ENCODE measurements around the gene PWWP2A.

The PWWP2A gene

GRCh38 chr5:160064417-160064810 is 54.8 kb downstream of the PWWP2A start:
- no peaks in the 10 kb centered on the region for H3K79me2 ChIP-seq (ENCODE audit: insufficient read depth, low read length)
- no peak overlapping the region for H3K9ac ChIP-seq (ENCODE audit: low read depth, low read length, poor library complexity, severe bottlenecking)
- H3K4me2 ChIP-seq (ENCODE audit: low read depth, low read length, poor library complexity, severe bottlenecking), result no peak overlapping the region
- H3K4me3 ChIP-seq (ENCODE audit: low read length, poor library complexity, severe bottlenecking), result no peak overlapping the region
- no peaks in the 10 kb centered on the region for H3F3A ChIP-seq (ENCODE audit: low read depth)
- H3K36me3 ChIP-seq (ENCODE audit: insufficient read depth, low read length), result peaks cover 8% of the 10 kb centered on the region; the same call in 1 of the 2 replicates
- no peaks in the 10 kb centered on the region for H3K4me1 ChIP-seq (ENCODE audit: insufficient read depth, low read length, poor library complexity, severe bottlenecking)
- no peaks in the 10 kb centered on the region for H3K9me3 ChIP-seq (ENCODE audit: insufficient read depth, low read depth, low read length)
- TF ChIP-seq, protein P1, sequence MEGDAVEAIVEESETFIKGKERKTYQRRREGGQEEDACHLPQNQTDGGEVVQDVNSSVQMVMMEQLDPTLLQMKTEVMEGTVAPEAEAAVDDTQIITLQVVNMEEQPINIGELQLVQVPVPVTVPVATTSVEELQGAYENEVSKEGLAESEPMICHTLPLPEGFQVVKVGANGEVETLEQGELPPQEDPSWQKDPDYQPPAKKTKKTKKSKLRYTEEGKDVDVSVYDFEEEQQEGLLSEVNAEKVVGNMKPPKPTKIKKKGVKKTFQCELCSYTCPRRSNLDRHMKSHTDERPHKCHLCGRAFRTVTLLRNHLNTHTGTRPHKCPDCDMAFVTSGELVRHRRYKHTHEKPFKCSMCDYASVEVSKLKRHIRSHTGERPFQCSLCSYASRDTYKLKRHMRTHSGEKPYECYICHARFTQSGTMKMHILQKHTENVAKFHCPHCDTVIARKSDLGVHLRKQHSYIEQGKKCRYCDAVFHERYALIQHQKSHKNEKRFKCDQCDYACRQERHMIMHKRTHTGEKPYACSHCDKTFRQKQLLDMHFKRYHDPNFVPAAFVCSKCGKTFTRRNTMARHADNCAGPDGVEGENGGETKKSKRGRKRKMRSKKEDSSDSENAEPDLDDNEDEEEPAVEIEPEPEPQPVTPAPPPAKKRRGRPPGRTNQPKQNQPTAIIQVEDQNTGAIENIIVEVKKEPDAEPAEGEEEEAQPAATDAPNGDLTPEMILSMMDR (conservative IDR thresholded peaks at IDR 0.05; ENCODE audit: low read length), result no peak
- no peak for TF ChIP-seq EZH2phosphoT487 (IDR thresholded peaks at IDR 0.05; ENCODE audit: borderline replicate concordance)
- no peaks in the 10 kb centered on the region for H3K9me2 ChIP-seq (replicated peaks; ENCODE audit: low read depth, low read length)
- no peaks in the 10 kb centered on the region for H4K20me1 ChIP-seq (ENCODE audit: insufficient read depth, low read length, poor library complexity, severe bottlenecking)
- H3K27me3 ChIP-seq (ENCODE audit: insufficient read depth, low read length, poor library complexity, severe bottlenecking), result no peaks in the 10 kb centered on the region
- H2AFZ ChIP-seq (ENCODE audit: low read length), result no peak overlapping the region

GRCh38 chr5:160061770-160062169 is 57.5 kb downstream of the PWWP2A start:
- peaks cover 8% of the 10 kb centered on the region; the same call in 1 of the 2 replicates for H3K36me3 ChIP-seq (ENCODE audit: insufficient read depth, low read length)
- no peaks in the 10 kb centered on the region for H3K27me3 ChIP-seq (ENCODE audit: insufficient read depth, low read length, poor library complexity, severe bottlenecking)
- no peak overlapping the region for H3K4me3 ChIP-seq (ENCODE audit: low read length, poor library complexity, severe bottlenecking)
- H3F3A ChIP-seq (ENCODE audit: low read depth), result no peaks in the 10 kb centered on the region
- no peaks in the 10 kb centered on the region for H4K20me1 ChIP-seq (ENCODE audit: insufficient read depth, low read length, poor library complexity, severe bottlenecking)
- TF ChIP-seq, protein P1 (conservative IDR thresholded peaks at IDR 0.05; ENCODE audit: low read length), result no peak
- no peak for TF ChIP-seq EZH2phosphoT487 (IDR thresholded peaks at IDR 0.05; ENCODE audit: borderline replicate concordance)
- H3K9me3 ChIP-seq (ENCODE audit: insufficient read depth, low read depth, low read length), result no peaks in the 10 kb centered on the region
- no peak overlapping the region for H3K4me2 ChIP-seq (ENCODE audit: low read depth, low read length, poor library complexity, severe bottlenecking)
- no peak overlapping the region for H2AFZ ChIP-seq (ENCODE audit: low read length)
- H3K79me2 ChIP-seq (ENCODE audit: insufficient read depth, low read length), result no peaks in the 10 kb centered on the region
- no peaks in the 10 kb centered on the region for H3K4me1 ChIP-seq (ENCODE audit: insufficient read depth, low read length, poor library complexity, severe bottlenecking)
- H3K9ac ChIP-seq (ENCODE audit: low read depth, low read length, poor library complexity, severe bottlenecking), result no peak overlapping the region
- H3K9me2 ChIP-seq (replicated peaks; ENCODE audit: low read depth, low read length), result no peaks in the 10 kb centered on the region

DNA sequence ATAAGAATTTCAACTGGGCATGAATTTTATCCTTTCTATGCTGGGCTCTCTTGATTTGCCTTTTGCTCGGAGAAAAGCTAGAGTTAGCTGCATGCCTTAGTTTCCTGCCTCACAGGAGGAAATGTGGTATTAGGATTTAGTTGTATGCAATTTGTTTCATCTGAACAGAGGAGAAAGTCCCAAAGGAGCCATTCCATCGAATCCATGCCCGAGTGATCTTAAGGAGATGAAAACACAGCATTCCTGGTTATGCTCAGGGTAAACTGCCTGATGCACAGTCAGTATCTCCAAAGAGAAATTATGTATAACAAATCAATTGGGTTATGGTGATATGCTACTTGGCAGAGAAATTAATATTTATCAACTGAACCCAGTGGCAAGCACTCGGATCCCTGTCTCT is 59.2 kb downstream of the PWWP2A start:
- no peak for TF ChIP-seq EZH2phosphoT487 (IDR thresholded peaks at IDR 0.05; ENCODE audit: borderline replicate concordance)
- TF ChIP-seq, protein P1 (conservative IDR thresholded peaks at IDR 0.05; ENCODE audit: low read length), result no peak
- Histone ChIP-seq H3K9me3 (ENCODE audit: insufficient read depth, low read depth, low read length) (no peaks in the 10 kb centered on the region), H4K20me1 (ENCODE audit: insufficient read depth, low read length, poor library complexity, severe bottlenecking) (no peaks in the 10 kb centered on the region), H3K4me3 (ENCODE audit: low read length, poor library complexity, severe bottlenecking) (no peak overlapping the region), H2AFZ (ENCODE audit: low read length) (no peak overlapping the region), H3K36me3 (ENCODE audit: insufficient read depth, low read length) (peaks cover 4% of the 10 kb centered on the region; the same call in 1 of the 2 replicates), H3K4me1 (ENCODE audit: insufficient read depth, low read length, poor library complexity, severe bottlenecking) (no peaks in the 10 kb centered on the region), H3K9ac (ENCODE audit: low read depth, low read length, poor library complexity, severe bottlenecking) (no peak overlapping the region), H3K9me2 (replicated peaks; ENCODE audit: low read depth, low read length) (no peaks in the 10 kb centered on the region), H3F3A (ENCODE audit: low read depth) (no peaks in the 10 kb centered on the region), H3K4me2 (ENCODE audit: low read depth, low read length, poor library complexity, severe bottlenecking) (no peak overlapping the region), H3K27me3 (ENCODE audit: insufficient read depth, low read length, poor library complexity, severe bottlenecking) (no peaks in the 10 kb centered on the region), H3K79me2 (ENCODE audit: insufficient read depth, low read length) (no peaks in the 10 kb centered on the region)
